ENCODE measurements around the gene ZFYVE27. TPM values are rescaled to one million over a fixed set of nuclear protein-coding genes. Genes with fewer than 3 reads are reported as not detected.
A peak's percentile ranks its signal among the peaks of the same experiment; 100 is the strongest.

Gene ZFYVE27
- total RNA-seq, 4 donors from 2014 or later, result 33.4 to 46.8 (median 42.7) TPM

GRCh38 chr10:97717627-97718026 lies 19.3 kb upstream of the ZFYVE27 start:
- TF ChIP-seq EP300 (IDR thresholded peaks at IDR 0.05) (no peak), POLR2A (IDR thresholded peaks at IDR 0.05) (no peak), CTCF (IDR thresholded peaks at IDR 0.05) (no peak)
- Histone ChIP-seq H3K4me1 (peaks cover 6 to 69% (median 48%) of the 10 kb centered on the region in 4 donors), H3K4me3 (no peak overlapping the region), H3K9me3 (no peaks in the 10 kb centered on the region), H3K27ac (peak overlapping the region; percentile 58 to 99 (median 81)), H3K27me3 (no peaks in the 10 kb centered on the region), H3K36me3 (peaks cover 0 to 20% (median 0%) of the 10 kb centered on the region in 3 donors)
- no peak for DNase-seq (ENCODE audit: low spot score in 2 of 2)
- WGBS, 2 donors, result 78% methylated on average over 7 of the region's 7 CpGs

- Histone ChIP-seq H3K4me3 (no peak overlapping the region), H3K27me3 (no peaks in the 10 kb centered on the region), H3K36me3 (peaks cover 0 to 20% (median 0%) of the 10 kb centered on the region in 3 donors), H3K4me1 (peaks cover 6 to 69% (median 45%) of the 10 kb centered on the region in 4 donors), H3K27ac (peak overlapping the region; percentile 58 to 99 (median 81)), H3K9me3 (no peaks in the 10 kb centered on the region)
- WGBS, 2 donors, result 10 to 26% methylated on average over 6 of the region's 6 CpGs
- DNase-seq (ENCODE audit: low spot score in 2 of 2), result peak in 1 of 2 donors; percentile 23
- TF ChIP-seq EP300 (IDR thresholded peaks at IDR 0.05), result peak in 1 of 2 donors; percentile 77
- no peak for TF ChIP-seq POLR2A (IDR thresholded peaks at IDR 0.05)
- TF ChIP-seq CTCF (IDR thresholded peaks at IDR 0.05), result no peak
These were observed 18.8 kb upstream of the ZFYVE27 start for GRCh38 chr10:97718178-97718577.

GRCh38 chr10:97718659-97719142 lies 18.2 kb upstream of the ZFYVE27 start:
- H3K9me3 ChIP-seq, result no peaks in the 10 kb centered on the region
- 20 to 25% methylated on average over 8 of the region's 8 CpGs for WGBS, 2 donors
- H3K4me1 ChIP-seq, result peaks cover 6 to 69% (median 44%) of the 10 kb centered on the region in 4 donors
- peak overlapping the region; percentile 58 to 99 (median 81) for H3K27ac ChIP-seq
- DNase-seq (ENCODE audit: low spot score in 2 of 2), result peak; percentile 72 to 80
- H3K36me3 ChIP-seq, result peaks cover 0 to 20% (median 0%) of the 10 kb centered on the region in 3 donors
- TF ChIP-seq POLR2A (IDR thresholded peaks at IDR 0.05), result no peak
- no peak for TF ChIP-seq CTCF (IDR thresholded peaks at IDR 0.05)
- peak; percentile 73 for TF ChIP-seq EP300 (IDR thresholded peaks at IDR 0.05)
- H3K27me3 ChIP-seq, result no peaks in the 10 kb centered on the region
- no peak overlapping the region for H3K4me3 ChIP-seq

- Histone ChIP-seq H3K27ac (peak overlapping the region; percentile 34 to 99 (median 77)), H3K36me3 (peaks cover 0 to 20% (median 0%) of the 10 kb centered on the region in 3 donors), H3K9me3 (no peaks in the 10 kb centered on the region), H3K27me3 (no peaks in the 10 kb centered on the region), H3K4me3 (no peak overlapping the region), H3K4me1 (peaks cover 6 to 77% (median 41%) of the 10 kb centered on the region in 4 donors)
- DNase-seq (ENCODE audit: low spot score in 2 of 2), result no peak
- 79 to 81% methylated on average over 2 of the region's 2 CpGs for WGBS, 2 donors
- TF ChIP-seq POLR2A (IDR thresholded peaks at IDR 0.05), result no peak
- TF ChIP-seq EP300 (IDR thresholded peaks at IDR 0.05), result no peak
- TF ChIP-seq CTCF (IDR thresholded peaks at IDR 0.05), result no peak
These were observed 17.3 kb upstream of the ZFYVE27 start for GRCh38 chr10:97719602-97720001.

- Histone ChIP-seq H3K27me3 (no peaks in the 10 kb centered on the region), H3K27ac (peak overlapping the region in 3 of 4 donors; percentile 9 to 64 (median 51)), H3K9me3 (no peaks in the 10 kb centered on the region), H3K4me1 (peaks cover 6 to 65% (median 27%) of the 10 kb centered on the region in 4 donors), H3K36me3 (peaks cover 0 to 8% (median 0%) of the 10 kb centered on the region in 3 donors), H3K4me3 (no peak overlapping the region)
- DNase-seq (ENCODE audit: low spot score in 2 of 2), result no peak
- 66 to 72% methylated on average over 12 of the region's 12 CpGs for WGBS, 2 donors
- TF ChIP-seq EP300 (IDR thresholded peaks at IDR 0.05) (no peak), CTCF (IDR thresholded peaks at IDR 0.05) (no peak), POLR2A (IDR thresholded peaks at IDR 0.05) (no peak)
These were observed 14.8 kb upstream of the ZFYVE27 start for GRCh38 chr10:97721871-97722780.
